ENCODE data around the gene SALL2. TPM values are rescaled to one million over a fixed set of nuclear protein-coding genes. Genes with fewer than 3 reads are reported as not detected.

The SALL2 gene
- total RNA-seq (2021; ENCODE audit: unreplicated experiment) (1.5 TPM), Bru-seq, nascent RNA (percentile 19 among the genes with signal in this experiment), BruChase-seq, experiment 1, labeled RNA remaining after a 2-hour chase (percentile 25 among the genes with signal in this experiment), BruChase-seq, experiment 2, labeled RNA remaining after a 6-hour chase (percentile 23 among the genes with signal in this experiment)
- polyA plus RNA-seq (2012; ENCODE audit: insufficient read length), result 2.6 TPM
- long read RNA-seq, result 0 reads

DNA sequence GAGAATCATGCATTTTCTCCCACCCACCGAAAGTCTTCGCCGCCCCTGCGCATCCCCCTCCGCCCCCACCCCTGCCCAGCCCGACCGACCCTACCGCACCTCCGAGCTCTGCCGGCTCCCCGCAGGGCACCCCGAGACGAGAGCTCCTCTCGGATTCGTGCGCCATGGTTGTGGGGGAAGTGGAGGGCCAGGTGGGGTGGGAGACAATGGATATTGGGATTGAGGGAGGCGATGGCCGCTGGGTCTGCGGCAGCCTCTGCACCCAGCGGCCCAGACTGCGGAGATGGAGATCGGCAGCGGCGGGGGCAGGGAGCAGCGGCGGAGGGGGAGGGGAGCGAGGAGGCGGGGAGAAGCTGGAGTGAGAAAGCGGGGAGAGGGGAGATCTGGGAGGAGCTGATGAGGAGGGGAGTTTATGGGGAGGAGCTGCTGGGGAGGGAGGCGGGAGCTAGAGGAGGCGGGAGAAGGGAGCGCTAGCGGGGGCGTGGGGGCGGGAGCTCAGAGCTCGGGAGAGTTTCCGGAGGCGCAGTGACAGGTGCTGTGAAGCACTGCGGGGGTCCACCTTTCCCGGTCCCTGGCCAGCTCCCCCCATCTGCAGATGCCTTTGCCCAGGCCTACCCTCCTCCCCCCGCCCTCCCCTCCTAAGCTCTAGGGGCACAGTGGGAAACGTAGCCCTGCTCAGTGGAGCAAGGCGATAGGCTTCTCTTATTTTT is at the start of gene SALL2:
SALL2 (minus strand) TSS at position 385 of the 710 bp plus-strand sequence; CDS start at position 166, 219 bp downstream.
- no peaks in the 10 kb centered on the region for H3K4me1 ChIP-seq (ENCODE audit: control insufficient read depth, insufficient read depth, low read length)
- in situ Hi-C loops (cut with HindIII; ENCODE audit: low pct_unique_long_range_greater_than_20kb, low sequenced_read_pairs), result no loop called here
- intact Hi-C loops (cut with micrococcal nuclease; ENCODE audit: unreplicated experiment), result no loop called here
- H3K4me3 ChIP-seq (ENCODE audit: low read depth in 2 of 2, low read length in 2 of 2), result peak within 1 kb of the TSS; percentile 48 to 53
- ATAC-seq (peak; percentile 76), DNase-seq (ENCODE audit: low read depth, low spot score) (no peak)
- TF ChIP-seq, protein P1, sequence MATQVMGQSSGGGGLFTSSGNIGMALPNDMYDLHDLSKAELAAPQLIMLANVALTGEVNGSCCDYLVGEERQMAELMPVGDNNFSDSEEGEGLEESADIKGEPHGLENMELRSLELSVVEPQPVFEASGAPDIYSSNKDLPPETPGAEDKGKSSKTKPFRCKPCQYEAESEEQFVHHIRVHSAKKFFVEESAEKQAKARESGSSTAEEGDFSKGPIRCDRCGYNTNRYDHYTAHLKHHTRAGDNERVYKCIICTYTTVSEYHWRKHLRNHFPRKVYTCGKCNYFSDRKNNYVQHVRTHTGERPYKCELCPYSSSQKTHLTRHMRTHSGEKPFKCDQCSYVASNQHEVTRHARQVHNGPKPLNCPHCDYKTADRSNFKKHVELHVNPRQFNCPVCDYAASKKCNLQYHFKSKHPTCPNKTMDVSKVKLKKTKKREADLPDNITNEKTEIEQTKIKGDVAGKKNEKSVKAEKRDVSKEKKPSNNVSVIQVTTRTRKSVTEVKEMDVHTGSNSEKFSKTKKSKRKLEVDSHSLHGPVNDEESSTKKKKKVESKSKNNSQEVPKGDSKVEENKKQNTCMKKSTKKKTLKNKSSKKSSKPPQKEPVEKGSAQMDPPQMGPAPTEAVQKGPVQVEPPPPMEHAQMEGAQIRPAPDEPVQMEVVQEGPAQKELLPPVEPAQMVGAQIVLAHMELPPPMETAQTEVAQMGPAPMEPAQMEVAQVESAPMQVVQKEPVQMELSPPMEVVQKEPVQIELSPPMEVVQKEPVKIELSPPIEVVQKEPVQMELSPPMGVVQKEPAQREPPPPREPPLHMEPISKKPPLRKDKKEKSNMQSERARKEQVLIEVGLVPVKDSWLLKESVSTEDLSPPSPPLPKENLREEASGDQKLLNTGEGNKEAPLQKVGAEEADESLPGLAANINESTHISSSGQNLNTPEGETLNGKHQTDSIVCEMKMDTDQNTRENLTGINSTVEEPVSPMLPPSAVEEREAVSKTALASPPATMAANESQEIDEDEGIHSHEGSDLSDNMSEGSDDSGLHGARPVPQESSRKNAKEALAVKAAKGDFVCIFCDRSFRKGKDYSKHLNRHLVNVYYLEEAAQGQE (IDR thresholded peaks at IDR 0.05; ENCODE audit: insufficient read depth in 1 of 2, low read depth in 2 of 2, low read length in 1 of 2), result no peak
- no peak for TF ChIP-seq TCF7L2 (IDR thresholded peaks at IDR 0.05; ENCODE audit: low read depth, low read length)
- TF ChIP-seq, protein P2, sequence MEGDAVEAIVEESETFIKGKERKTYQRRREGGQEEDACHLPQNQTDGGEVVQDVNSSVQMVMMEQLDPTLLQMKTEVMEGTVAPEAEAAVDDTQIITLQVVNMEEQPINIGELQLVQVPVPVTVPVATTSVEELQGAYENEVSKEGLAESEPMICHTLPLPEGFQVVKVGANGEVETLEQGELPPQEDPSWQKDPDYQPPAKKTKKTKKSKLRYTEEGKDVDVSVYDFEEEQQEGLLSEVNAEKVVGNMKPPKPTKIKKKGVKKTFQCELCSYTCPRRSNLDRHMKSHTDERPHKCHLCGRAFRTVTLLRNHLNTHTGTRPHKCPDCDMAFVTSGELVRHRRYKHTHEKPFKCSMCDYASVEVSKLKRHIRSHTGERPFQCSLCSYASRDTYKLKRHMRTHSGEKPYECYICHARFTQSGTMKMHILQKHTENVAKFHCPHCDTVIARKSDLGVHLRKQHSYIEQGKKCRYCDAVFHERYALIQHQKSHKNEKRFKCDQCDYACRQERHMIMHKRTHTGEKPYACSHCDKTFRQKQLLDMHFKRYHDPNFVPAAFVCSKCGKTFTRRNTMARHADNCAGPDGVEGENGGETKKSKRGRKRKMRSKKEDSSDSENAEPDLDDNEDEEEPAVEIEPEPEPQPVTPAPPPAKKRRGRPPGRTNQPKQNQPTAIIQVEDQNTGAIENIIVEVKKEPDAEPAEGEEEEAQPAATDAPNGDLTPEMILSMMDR (IDR thresholded peaks at IDR 0.05), result no peak
- BruUV-seq (replicated peaks), result no TSS peak
- no peaks in the 10 kb centered on the region for H3K27me3 ChIP-seq (ENCODE audit: control insufficient read depth, insufficient read depth, low read length)
- ChIA-PET CTCF (interaction anchor here (0.6 to 1.1 kb wide), 4 partner anchors 9 to 460 kb away, joined by 4 to 9 read pairs (median 4); no protein-coding TSS in a partner anchor), POLR2A (interaction anchor here (0.6 to 1.1 kb wide), 3 partner anchors 9 to 407 kb away, joined by 3 to 16 read pairs (median 4); partner anchors contain the start of gene METTL3)
- H3K36me3 ChIP-seq (ENCODE audit: control insufficient read depth, insufficient read depth, low read length), result no peaks in the 10 kb centered on the region
- H3K27ac ChIP-seq (ENCODE audit: low read length), result no peak within 1 kb of the TSS
- H3K9me3 ChIP-seq (ENCODE audit: control insufficient read depth, insufficient read depth, low read depth, low read length), result no peaks in the 10 kb centered on the region

DNA sequence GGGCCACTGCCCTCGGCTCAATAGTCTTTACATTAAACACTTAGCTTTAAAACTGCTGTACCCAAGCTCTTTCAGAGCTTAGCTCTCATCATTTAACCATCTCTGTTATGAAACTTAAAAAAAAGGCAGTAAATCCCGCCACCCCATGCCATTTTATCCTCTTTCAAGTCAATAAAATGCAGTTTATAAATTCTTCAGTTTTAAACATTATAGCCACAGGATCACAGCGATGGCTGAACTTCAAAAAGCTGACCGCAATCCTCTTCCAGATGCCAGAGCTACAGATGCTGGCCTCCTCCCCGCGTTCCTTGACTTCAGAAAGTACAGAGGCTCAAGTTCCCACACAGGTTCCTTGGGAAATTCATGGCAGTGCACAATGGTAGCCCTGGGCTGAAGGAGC is 49.5 kb upstream of the SALL2 start:
- intact Hi-C loops (cut with micrococcal nuclease; ENCODE audit: unreplicated experiment) (no loop called here), in situ Hi-C loops (cut with HindIII; ENCODE audit: low pct_unique_long_range_greater_than_20kb, low sequenced_read_pairs) (no loop called here)
- ChIA-PET CTCF (interaction anchor here (0.6 kb wide), 1 partner anchor 76 kb away, joined by 3 read pairs; no protein-coding TSS in a partner anchor), POLR2A (no interaction called here)
- Histone ChIP-seq H3K27ac (ENCODE audit: low read length) (no peak overlapping the region), H3K4me1 (ENCODE audit: control insufficient read depth, insufficient read depth, low read length) (no peaks in the 10 kb centered on the region), H3K27me3 (ENCODE audit: control insufficient read depth, insufficient read depth, low read length) (0 out of 2 replicates have a peak, but pooled peaks cover 3% of the 10 kb centered on the region), H3K9me3 (ENCODE audit: control insufficient read depth, insufficient read depth, low read depth, low read length) (no peaks in the 10 kb centered on the region), H3K4me3 (ENCODE audit: low read depth in 2 of 2, low read length in 2 of 2) (no peak overlapping the region), H3K36me3 (ENCODE audit: control insufficient read depth, insufficient read depth, low read length) (no peaks in the 10 kb centered on the region)
- ATAC-seq (no peak), DNase-seq (ENCODE audit: low read depth, low spot score) (no peak)
- TF ChIP-seq POLR2AphosphoS5 (IDR thresholded peaks at IDR 0.05; ENCODE audit: low read depth, low read length), result no peak
- TF ChIP-seq, protein P2 (IDR thresholded peaks at IDR 0.05), result no peak
- TF ChIP-seq SIN3A (IDR thresholded peaks at IDR 0.05; ENCODE audit: borderline replicate concordance, insufficient read depth, low read depth, low read length), result no peak
- TF ChIP-seq TCF7L2 (IDR thresholded peaks at IDR 0.05; ENCODE audit: low read depth, low read length), result no peak
- TF ChIP-seq, protein P1 (IDR thresholded peaks at IDR 0.05; ENCODE audit: insufficient read depth in 1 of 2, low read depth in 2 of 2, low read length in 1 of 2), result no peak
- no TSS peak for BruUV-seq (replicated peaks)
